GM12878 (cell line): ENCODE data around the gene ACTA2. TPM values are rescaled to one million over a fixed set of nuclear protein-coding genes. Genes with fewer than 3 reads are reported as not detected.

ENCODE experiments used
- ATAC-seq: fragments of 200-7000 bp; cut with Tn5 transposase; 3 replicates; pipeline ENCODE4 v1.9.1; 2020; ENCODE audit warnings: mild to moderate bottlenecking, moderate library complexity
- BruUV-seq: library from RNA; stranded (reverse); fragments of 400-500 nt; replicated peaks from 2 replicates; lab custom pipeline; 2021; lab: Mats Ljungman, UMichigan
- CTCF ChIA-PET: fragments of 300-600 bp; sonication (Branson Sonifier 250); formaldehyde crosslinking; extraction: SDS; loops from one replicate; lab custom pipeline; 2021; ENCODE audit warnings: inconsistent platforms; lab: Yijun Ruan, JAX
- POLR2A ChIA-PET: fragments of 350-600 bp; formaldehyde crosslinking; extraction: SDS; loops from one replicate; lab custom pipeline; 2021; ENCODE audit warnings: inconsistent platforms; lab: Charles Lee
- RAD21 ChIA-PET: fragments of 300-600 bp; sonication (Branson Sonifier 250); formaldehyde crosslinking; loops from one replicate; lab custom pipeline; 2023; ENCODE audit warnings: antibody characterized with exemption; ENCODE audit not compliant: unreplicated experiment; lab: Charles Lee
- SMC1A ChIA-PET: fragments of 300-600 bp; sonication (Branson Sonifier 250); formaldehyde crosslinking; loops from one replicate; lab custom pipeline; 2023; ENCODE audit not compliant: unreplicated experiment, uncharacterized antibody; lab: Charles Lee
- DNase-seq: peaks from one replicate; pipeline ENCODE4 v3.0.0-alpha.2; 2011; ENCODE audit warnings: low read depth, low spot score
- FAIRE-seq: peaks from 3 replicates; lab custom pipeline; 2011; peaks lifted over from hg19 to GRCh38; lab: Jason Lieb, UNC
- H2AFZ ChIP-seq: 2 replicates; pipeline ENCODE4 v1.6.0; 2011; ENCODE audit warnings: low read depth, low read length, control low read depth; ENCODE audit not compliant: control insufficient read depth
- H3K27ac ChIP-seq: 2 replicates; pipeline ENCODE4 v1.5.1; 2011; ENCODE audit warnings: control low read depth; ENCODE audit not compliant: control insufficient read depth, insufficient read depth
- H3K27me3 ChIP-seq, 2 experiments: replicated peaks in 1 of 2; 2 replicates each; pipeline versions ENCODE4 v1.6.0 to v1.6.1; 2011; ENCODE audit warnings: low read length in 1 of 2; ENCODE audit not compliant: control insufficient read depth in 2 of 2, insufficient read depth in 2 of 2
- H3K36me3 ChIP-seq, 2 experiments: 2 replicates each; pipeline ENCODE4 v1.5.1; 2011; ENCODE audit warnings: low read length in 1 of 2; ENCODE audit not compliant: control insufficient read depth in 2 of 2, insufficient read depth in 2 of 2
- H3K4me1 ChIP-seq: 2 replicates; pipeline ENCODE4 v1.6.1; 2011; ENCODE audit warnings: mild to moderate bottlenecking, low read length, moderate library complexity, mixed read lengths; ENCODE audit not compliant: control insufficient read depth, insufficient read depth
- H3K4me2 ChIP-seq: 2 replicates; pipeline ENCODE4 v1.6.0; 2011; ENCODE audit warnings: control low read depth; ENCODE audit not compliant: control insufficient read depth, insufficient read depth
- H3K4me3 ChIP-seq: fragments of 200-600 bp; sonication (generic); 2 replicates; pipeline ENCODE4 v1.5.1; 2016
- H3K79me2 ChIP-seq: 2 replicates; pipeline ENCODE4 v1.6.0; 2011; ENCODE audit warnings: low read length; ENCODE audit not compliant: control insufficient read depth, insufficient read depth
- H3K9ac ChIP-seq: 2 replicates; pipeline ENCODE4 v1.8.0; 2011; ENCODE audit warnings: low read length, control low read depth, mixed read lengths; ENCODE audit not compliant: control insufficient read depth, insufficient read depth
- H3K9me3 ChIP-seq: replicated peaks from 3 replicates; pipeline ENCODE4 v1.5.1; 2011; ENCODE audit warnings: mild to moderate bottlenecking, low read length; ENCODE audit not compliant: control insufficient read depth, insufficient read depth
- H4K20me1 ChIP-seq: 2 replicates; pipeline ENCODE4 v1.6.0; 2011; ENCODE audit not compliant: control insufficient read depth, insufficient read depth
- BMI1 ChIP-seq: fragments of 450-650 bp; IDR thresholded peaks from 2 replicates; pipeline ENCODE4 v1.6.1; 2016; ENCODE audit warnings: mild to moderate bottlenecking, moderate library complexity, borderline replicate concordance
- CBX5 ChIP-seq: sonication (generic); IDR thresholded peaks from 2 replicates; pipeline ENCODE4 v1.6.1; 2016; ENCODE audit warnings: low read depth, moderate library complexity, mild to moderate bottlenecking, inconsistent platforms
- CREM ChIP-seq: IDR thresholded peaks from 2 replicates; pipeline ENCODE4 v1.6.1; 2014; ENCODE audit warnings: antibody characterized with exemption, low read depth
- DPF2 ChIP-seq: fragments of 450-650 bp; IDR thresholded peaks from 2 replicates; pipeline ENCODE4 v1.6.1; 2017; ENCODE audit warnings: mild to moderate bottlenecking
- ETV6 ChIP-seq, 2 experiments: fragments of 450-650 bp in 1 of 2; IDR thresholded peaks in 1 of 2; conservative IDR thresholded peaks in 1 of 2; 2 replicates each; pipeline ENCODE4 v1.6.1; 2014; ENCODE audit warnings: antibody characterized with exemption in 1 of 2, borderline replicate concordance in 1 of 2, low read depth in 1 of 2, mild to moderate bottlenecking in 1 of 2, moderate library complexity in 1 of 2
- HDGF ChIP-seq: fragments of 450-650 bp; IDR thresholded peaks from 2 replicates; pipeline ENCODE4 v1.6.1; 2016; ENCODE audit warnings: antibody characterized with exemption
- KDM1A ChIP-seq: fragments of 200-600 bp; sonication (generic); IDR thresholded peaks from 2 replicates; pipeline ENCODE4 v1.6.1; 2016; ENCODE audit warnings: borderline replicate concordance
- MTA3 ChIP-seq: IDR thresholded peaks from 2 replicates; pipeline ENCODE4 v1.6.1; 2012; ENCODE audit warnings: low read length, inconsistent platforms, borderline replicate concordance
- MYC ChIP-seq: IDR thresholded peaks from 2 replicates; pipeline ENCODE4 v1.6.1; 2011; ENCODE audit warnings: mild to moderate bottlenecking, low read length, moderate library complexity, inconsistent platforms; ENCODE audit not compliant: insufficient read depth, insufficient replicate concordance, insufficient read length, severe bottlenecking
- NRF1 ChIP-seq: conservative IDR thresholded peaks from 2 replicates; pipeline ENCODE4 v1.6.1; 2011; ENCODE audit warnings: mild to moderate bottlenecking, low read depth, low read length, improper control_type of control experiment
- SKIL ChIP-seq: fragments of 450-650 bp; IDR thresholded peaks from 2 replicates; pipeline ENCODE4 v1.6.1; 2017; ENCODE audit warnings: mild to moderate bottlenecking, low read depth, inconsistent platforms; ENCODE audit not compliant: poor library complexity, severe bottlenecking
- SMAD5 ChIP-seq: IDR thresholded peaks from 2 replicates; pipeline ENCODE4 v1.6.1; 2016; ENCODE audit warnings: antibody characterized with exemption, low read depth
- SPI1 ChIP-seq: IDR thresholded peaks from 2 replicates; pipeline ENCODE4 v1.6.1; 2011; ENCODE audit warnings: low read depth, mild to moderate bottlenecking, low read length, moderate library complexity, borderline replicate concordance; ENCODE audit not compliant: insufficient read depth
- STAT1 ChIP-seq: fragments of 450-650 bp; conservative IDR thresholded peaks from 2 replicates; pipeline ENCODE4 v1.6.1; 2014; ENCODE audit warnings: antibody characterized with exemption, mild to moderate bottlenecking
- STAT3 ChIP-seq: IDR thresholded peaks from 2 replicates; pipeline ENCODE4 v1.6.1; 2011; ENCODE audit warnings: low read depth, low read length, improper control_type of control experiment
- ZBED1 ChIP-seq: IDR thresholded peaks from 2 replicates; pipeline ENCODE4 v1.6.1; 2016; ENCODE audit warnings: borderline replicate concordance
- ZBTB11 ChIP-seq: fragments of 450-650 bp; formaldehyde crosslinking; IDR thresholded peaks from 2 replicates; pipeline ENCODE4 v1.5.0; 2022; ENCODE audit warnings: mild to moderate bottlenecking, missing genetic modification characterization
- in situ Hi-C: fragments of 300-500 bp; cut with MboI; formaldehyde crosslinking; loops from 9 replicates; pipeline ENCODE4 v1.14.3; 2018; ENCODE audit warnings: mixed read lengths
- intact Hi-C: fragments of 100-400 bp; cut with micrococcal nuclease; formaldehyde crosslinking; loops from one replicate; pipeline ENCODE4 v1.14.2; 2022; ENCODE audit not compliant: unreplicated experiment
- polyA plus RNA-seq, 11 experiments: library from polyadenylated mRNA; depleted of rRNA in 4 of 11; unstranded in 6 of 11; stranded (reverse) in 5 of 11; fragments of >200 nt; fragmentation: Nextera tagmentation in 4 of 11; fragmentation: Illumina TruSeq in 1 of 11; extraction: Ambion mirVana in 4 of 11; extraction: Trizol in 1 of 11; gene quantifications; 1 replicate in 1 of 11; 2 replicates in 10 of 11; pipeline versions ENCODE4 v1.2.1 to v1.2.3, GENCODE V29; 2011 to 2016; ENCODE audit warnings: inconsistent platforms in 2 of 11, missing spikeins in 2 of 11, low read depth in 1 of 11
- total RNA-seq, 4 experiments: library from RNA; depleted of rRNA in 3 of 4; stranded (reverse); fragments of >200 nt in 3 of 4; fragmentation: Illumina TruSeq in 1 of 4; extraction: Trizol in 1 of 4; gene quantifications; 2 replicates each; pipeline versions ENCODE4 v1.2.1 to v1.2.3, GENCODE V29; 2013 to 2021

ACTA2 gene
- total and polyA plus RNA-seq, 10 of the 15 experiments (the other 5 are each of a cell fraction or from before 2014, with no cell fraction given): 7.4 to 78.2 (median 32.4) TPM

GRCh38 chr10:88987840-88988239, 35.3 kb upstream of the ACTA2 start (continued):
- TF ChIP-seq NRF1: no peak
- no peak for TF ChIP-seq ZBTB11 (CRISPR knock-in tag)

DNA sequence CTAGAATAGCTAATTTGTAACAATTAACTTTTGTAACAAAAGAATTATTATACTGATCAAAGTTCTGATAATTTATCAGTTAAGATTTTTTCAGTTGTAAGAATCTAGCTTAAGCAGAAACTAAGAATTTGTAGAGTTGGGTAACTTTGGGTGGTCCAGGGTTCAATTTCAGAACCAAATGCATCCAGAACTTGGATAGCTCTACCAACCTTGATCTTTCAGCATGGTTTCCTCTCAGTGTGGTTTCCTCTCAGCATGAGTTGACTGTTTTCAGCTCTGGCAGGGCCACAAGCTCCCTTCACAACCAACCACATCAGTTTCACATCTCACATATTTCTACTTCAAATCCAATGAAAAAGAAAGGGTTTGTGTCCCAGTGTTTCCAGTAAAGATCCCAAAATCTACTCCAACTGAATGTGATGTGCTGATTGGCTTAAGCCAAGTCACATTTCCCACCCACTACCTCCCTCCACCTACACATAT, 34.7 kb upstream of the ACTA2 start:
- no peak for DNase-seq
- peak; percentile 10; the same call in 2 of the 3 replicates for ATAC-seq
- H3K79me2 ChIP-seq: peaks cover 36% of the 10 kb centered on the region
- no peaks in the 10 kb centered on the region for H4K20me1 ChIP-seq
- no peaks in the 10 kb centered on the region for H3K9me3 ChIP-seq
- RAD21 ChIA-PET: interaction anchor here (0.6 to 2.1 kb wide), 36 partner anchors 8 to 262 kb away, joined by 3 to 39 read pairs (median 5); partner anchors contain the start of gene CH25H
- H3K36me3 ChIP-seq: no peaks in the 10 kb centered on the region
- in situ Hi-C loops (no loop called here), intact Hi-C loops (loop anchor here (1.0 kb wide), 1 partner anchor 52 kb away; no protein-coding TSS in a partner anchor)
- no peak overlapping the region; the same call in 1 of the 2 replicates for H3K27ac ChIP-seq
- H3K4me1 ChIP-seq: peaks cover 10% of the 10 kb centered on the region
- BruUV-seq: no TSS peak
- no peak for FAIRE-seq
- no peaks in the 10 kb centered on the region for H3K27me3 ChIP-seq
- peak overlapping the region; percentile 45 for H3K4me2 ChIP-seq
- CTCF ChIA-PET: interaction anchor here (0.6 to 10.6 kb wide), 68 partner anchors 9 to 1171 kb away, joined by 3 to 250 read pairs (median 4); partner anchors contain the start of genes CH25H, IFIT5 and STAMBPL1
- POLR2A ChIA-PET: interaction anchor here (1.0 to 1.8 kb wide), 6 partner anchors 9 to 55 kb away, joined by 3 to 8 read pairs (median 6); no protein-coding TSS in a partner anchor
- no peak overlapping the region; the same call in 1 of the 2 replicates for H3K4me3 ChIP-seq
- H2AFZ ChIP-seq: no peak overlapping the region
- SMC1A ChIA-PET: interaction anchor here (0.6 to 8.7 kb wide), 38 partner anchors 9 to 422 kb away, joined by 3 to 114 read pairs (median 5); partner anchors contain the start of gene CH25H
- H3K9ac ChIP-seq: no peak overlapping the region
- no peak for TF ChIP-seq BMI1
- TF ChIP-seq SMAD5: no peak
- 0 out of 2 replicates have a peak, but pooled peaks have one; percentile 49 for TF ChIP-seq MTA3
- TF ChIP-seq DPF2: peak; percentile 37; the same call in 1 of the 2 replicates
- no peak for TF ChIP-seq ZBED1
- TF ChIP-seq SPI1: peak; percentile 18; the same call in 1 of the 2 replicates
- TF ChIP-seq STAT1: no peak
- TF ChIP-seq ETV6 (conservative IDR thresholded peaks at IDR 0.05 in 1 of 2, IDR thresholded peaks at IDR 0.05 in 1 of 2; ENCODE audit: borderline replicate concordance in 1 of 2, low read depth in 1 of 2): peak in 1 of 2 experiments; percentile 76; a peak in 2 of 4 replicates
- no peak for TF ChIP-seq KDM1A
- TF ChIP-seq CREM: no peak
- TF ChIP-seq STAT3: no peak
- no peak for TF ChIP-seq NRF1
- no peak for TF ChIP-seq MYC
- TF ChIP-seq SKIL: no peak
- TF ChIP-seq HDGF: no peak
- TF ChIP-seq CBX5: no peak
